ENCODE measurements around the gene CHAC2. TPM values are rescaled to one million over a fixed set of nuclear protein-coding genes. Genes with fewer than 3 reads are reported as not detected.

CHAC2 gene
- total and polyA plus RNA-seq, 12 donors = 0.85 to 18.6 (median 4.3) TPM

DNA sequence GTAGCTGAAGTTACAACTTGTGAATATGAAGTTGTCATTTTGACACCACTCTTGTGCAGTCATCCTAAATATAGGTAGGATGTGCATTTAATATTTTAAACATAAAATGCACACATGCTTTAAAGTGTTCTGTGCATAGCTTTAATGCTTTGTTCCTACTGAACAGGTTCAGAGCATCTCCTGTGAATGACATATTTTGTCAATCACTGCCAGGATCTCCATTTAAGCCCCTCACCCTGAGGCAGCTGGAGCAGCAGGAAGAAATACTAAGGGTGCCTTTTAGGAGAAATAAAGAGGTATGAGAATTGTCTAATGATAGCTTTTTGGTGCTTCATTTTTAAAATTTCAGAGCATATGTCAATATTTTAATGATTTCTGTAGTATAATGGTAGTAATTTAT lies 33.9 kb downstream of the CHAC2 start:
- H3K4me1 ChIP-seq (replicated peaks in 1 of 2) = no peaks in the 10 kb centered on the region
- peaks cover 0 to 59% of the 10 kb centered on the region in 2 donors for H3K36me3 ChIP-seq (replicated peaks in 1 of 2)
- H3K9me3 ChIP-seq (replicated peaks in 1 of 3) = no peaks in the 10 kb centered on the region
- H3K27me3 ChIP-seq = no peaks in the 10 kb centered on the region
- DNase-seq = no peak
- intact Hi-C loops (cut with DNase I) = no loop called here
- TF ChIP-seq CTCF (IDR thresholded peaks at IDR 0.05) = no peak
- no peak for TF ChIP-seq POLR2A (IDR thresholded peaks at IDR 0.05)
- no peak overlapping the region for H3K27ac ChIP-seq
- no peak overlapping the region for H3K4me3 ChIP-seq

- Histone ChIP-seq H3K27me3 (no peaks in the 10 kb centered on the region), H3K27ac (no peak overlapping the region), H3K4me3 (no peak overlapping the region), H3K4me1 (replicated peaks in 1 of 2) (no peaks in the 10 kb centered on the region), H3K36me3 (replicated peaks in 1 of 2) (peaks cover 0 to 58% of the 10 kb centered on the region in 2 donors), H3K9me3 (replicated peaks in 1 of 3) (no peaks in the 10 kb centered on the region)
- DNase-seq = no peak
- intact Hi-C loops (cut with DNase I) = no loop called here
- no peak for TF ChIP-seq CTCF (IDR thresholded peaks at IDR 0.05)
- TF ChIP-seq POLR2A (IDR thresholded peaks at IDR 0.05) = no peak
- WGBS, 4 donors = 81 to 84% (median 83%) methylated on average over 7 of the region's 7 CpGs
These were observed 35.1 kb downstream of the CHAC2 start for GRCh38 chr2:53802617-53803151.

GRCh38 chr2:53811601-53812000 lies 44.0 kb downstream of the CHAC2 start:
- intact Hi-C loops (cut with DNase I) = no loop called here
- Histone ChIP-seq H3K4me3 (no peak overlapping the region), H3K36me3 (replicated peaks in 1 of 2) (peaks cover 0 to 78% of the 10 kb centered on the region in 2 donors), H3K27ac (no peak overlapping the region), H3K27me3 (no peaks in the 10 kb centered on the region), H3K9me3 (replicated peaks in 1 of 3) (no peaks in the 10 kb centered on the region), H3K4me1 (replicated peaks in 1 of 2) (no peaks in the 10 kb centered on the region)
- no peak for DNase-seq
- WGBS, 4 donors = 95 to 99% (median 96%) methylated on average over 3 of the region's 3 CpGs
- no peak for TF ChIP-seq POLR2A (IDR thresholded peaks at IDR 0.05)
- no peak for TF ChIP-seq CTCF (IDR thresholded peaks at IDR 0.05)

- Histone ChIP-seq H3K4me1 (replicated peaks in 1 of 2) (no peaks in the 10 kb centered on the region), H3K4me3 (no peak overlapping the region), H3K36me3 (replicated peaks in 1 of 2) (peaks cover 0 to 73% of the 10 kb centered on the region in 2 donors), H3K9me3 (replicated peaks in 1 of 3) (no peaks in the 10 kb centered on the region), H3K27me3 (no peaks in the 10 kb centered on the region), H3K27ac (no peak overlapping the region)
- no peak for TF ChIP-seq POLR2A (IDR thresholded peaks at IDR 0.05)
- TF ChIP-seq CTCF (IDR thresholded peaks at IDR 0.05) = no peak
- no peak for DNase-seq
- intact Hi-C loops (cut with DNase I) = no loop called here
These were observed 45.5 kb downstream of the CHAC2 start for GRCh38 chr2:53813151-53813550.
